ENCODE results near the gene GRAMD2A. TPM values are rescaled to one million over a fixed set of nuclear protein-coding genes. Genes with fewer than 3 reads are reported as not detected.

Gene GRAMD2A
- total and polyA plus RNA-seq, 3 donors from 2014 or later, result 0.31 to 3.1 (median 1.4) TPM

GRCh38 chr15:72180761-72181324 lies 16.7 kb downstream of the GRAMD2A start:
- TF ChIP-seq POLR2A (IDR thresholded peaks at IDR 0.05), result no peak
- TF ChIP-seq CTCF (IDR thresholded peaks at IDR 0.05), result no peak
- H3K27ac ChIP-seq, result no peak overlapping the region
- DNase-seq, result no peak

GRCh38 chr15:72179950-72180581 lies 17.5 kb downstream of the GRAMD2A start:
- Histone ChIP-seq H3K4me1 (peaks cover 13% of the 10 kb centered on the region), H3K27me3 (no peaks in the 10 kb centered on the region), H3K27ac (no peak overlapping the region)

More at GRCh38 chr15:72180761-72181324, 16.7 kb downstream of the GRAMD2A start:
- 93 to 96% methylated on average over 5 of the region's 5 CpGs for WGBS, 2 donors
- H3K27me3 ChIP-seq, result no peaks in the 10 kb centered on the region
- no peaks in the 10 kb centered on the region for H3K9me3 ChIP-seq
- no peak overlapping the region for H3K4me3 ChIP-seq
- peaks cover 9% of the 10 kb centered on the region for H3K4me1 ChIP-seq
- intact Hi-C loops (cut with DNase I; ENCODE audit: low total_unique reads), result no loop called here
- H3K36me3 ChIP-seq (ENCODE audit: low read depth, missing control alignments), result no peaks in the 10 kb centered on the region

GRCh38 chr15:72178976-72179585 lies 18.5 kb downstream of the GRAMD2A start:
- DNase-seq, result no peak
- intact Hi-C loops (cut with DNase I; ENCODE audit: low total_unique reads), result no loop called here
- WGBS, 2 donors, result 86 to 96% methylated on average over 9 to 13 of the region's 13 CpGs
- Histone ChIP-seq H3K4me1 (peaks cover 13% of the 10 kb centered on the region), H3K27ac (no peak overlapping the region), H3K4me3 (no peak overlapping the region), H3K27me3 (no peaks in the 10 kb centered on the region), H3K9me3 (no peaks in the 10 kb centered on the region), H3K36me3 (ENCODE audit: low read depth, missing control alignments) (no peaks in the 10 kb centered on the region)
- no peak for TF ChIP-seq POLR2A (IDR thresholded peaks at IDR 0.05)
- TF ChIP-seq CTCF (IDR thresholded peaks at IDR 0.05), result no peak

More at GRCh38 chr15:72179950-72180581, 17.5 kb downstream of the GRAMD2A start:
- no peak for DNase-seq
- whole genome bisulfite sequencing, 2 donors, result 64 to 69% methylated on average over 12 to 16 of the region's 16 CpGs
- TF ChIP-seq POLR2A (IDR thresholded peaks at IDR 0.05), result no peak
- TF ChIP-seq CTCF (IDR thresholded peaks at IDR 0.05), result no peak
- intact Hi-C loops (cut with DNase I; ENCODE audit: low total_unique reads), result no loop called here
- Histone ChIP-seq H3K9me3 (no peaks in the 10 kb centered on the region), H3K4me3 (no peak overlapping the region), H3K36me3 (ENCODE audit: low read depth, missing control alignments) (no peaks in the 10 kb centered on the region)

- no peak for DNase-seq
- 82 to 87% methylated on average over 3 of the region's 3 CpGs for WGBS, 2 donors
- no peak overlapping the region for H3K27ac ChIP-seq
- TF ChIP-seq CTCF (IDR thresholded peaks at IDR 0.05) (no peak), POLR2A (IDR thresholded peaks at IDR 0.05) (no peak)
- H3K9me3 ChIP-seq, result no peaks in the 10 kb centered on the region
- H3K36me3 ChIP-seq (ENCODE audit: low read depth, missing control alignments), result no peaks in the 10 kb centered on the region
- intact Hi-C loops (cut with DNase I; ENCODE audit: low total_unique reads), result no loop called here
- H3K4me1 ChIP-seq, result peaks cover 13% of the 10 kb centered on the region
- H3K4me3 ChIP-seq, result no peak overlapping the region
- H3K27me3 ChIP-seq, result no peaks in the 10 kb centered on the region
Observed at GRCh38 chr15:72176743-72177142, 20.8 kb downstream of the GRAMD2A start.
